ENCODE data around the gene SCG2.

- TF ChIP-seq CTCF (IDR thresholded peaks at IDR 0.05 in 8 of 11, conservative IDR thresholded peaks at IDR 0.05 in 3 of 11): no peak
- TF ChIP-seq POLR2AphosphoS5 (IDR thresholded peaks at IDR 0.05): no peak
- no peak for TF ChIP-seq POLR2A (IDR thresholded peaks at IDR 0.05)
Measured at GRCh38 chr2:223613017-223613950, 11.1 kb upstream of the SCG2 start.

All from spleen (tissue), 7 donors.